H9 (cell line): Measurements from ENCODE around the gene SLC7A5. TPM values are rescaled to one million over a fixed set of nuclear protein-coding genes. Genes with fewer than 3 reads are reported as not detected.
A peak's percentile ranks its signal among the peaks of the same experiment; 100 is the strongest.

Source experiments
- DNase-seq: peaks from one replicate; pipeline ENCODE4 v3.0.0-alpha.2; 2017
- H2AFZ ChIP-seq: one replicate; pipeline ENCODE4 v1.6.1; 2013; ENCODE audit warnings: mild to moderate bottlenecking, low read length, control low read depth, moderate library complexity
- H2AK5ac ChIP-seq: 2 replicates; pipeline ENCODE4 v1.6.1; 2013; ENCODE audit warnings: low read length, control low read depth, mixed read lengths; ENCODE audit not compliant: insufficient read length
- H2BK120ac ChIP-seq: one replicate; pipeline ENCODE4 v1.6.1; 2013; ENCODE audit warnings: low read depth, mild to moderate bottlenecking, low read length, control low read depth, inconsistent platforms; ENCODE audit not compliant: poor library complexity, severe bottlenecking
- H2BK12ac ChIP-seq: 2 replicates; pipeline ENCODE4 v1.6.1; 2013; ENCODE audit warnings: low read length, control low read depth, mixed read lengths, low read depth; ENCODE audit not compliant: insufficient read length
- H2BK15ac ChIP-seq: 2 replicates; pipeline ENCODE4 v1.6.1; 2013; ENCODE audit warnings: low read depth, low read length, control low read depth
- H2BK20ac ChIP-seq: one replicate; pipeline ENCODE4 v1.6.1; 2013; ENCODE audit warnings: low read depth, mild to moderate bottlenecking, low read length, control low read depth, inconsistent platforms; ENCODE audit not compliant: poor library complexity, severe bottlenecking
- H2BK5ac ChIP-seq: 2 replicates; pipeline ENCODE4 v1.6.1; 2013; ENCODE audit warnings: low read length, control low read depth, mixed read lengths; ENCODE audit not compliant: insufficient read length
- H3K14ac ChIP-seq: 2 replicates; pipeline ENCODE4 v1.6.1; 2013; ENCODE audit warnings: low read length, control low read depth; ENCODE audit not compliant: insufficient read depth
- H3K18ac ChIP-seq: 2 replicates; pipeline ENCODE4 v1.6.1; 2013; ENCODE audit warnings: low read depth, mild to moderate bottlenecking, mixed read lengths, low read length, control low read depth; ENCODE audit not compliant: insufficient read length
- H3K23ac ChIP-seq: 2 replicates; pipeline ENCODE4 v1.6.1; 2013; ENCODE audit warnings: low read length, control low read depth, mixed read lengths, low read depth; ENCODE audit not compliant: insufficient read length
- H3K23me2 ChIP-seq: 2 replicates; pipeline ENCODE4 v1.6.1; 2013; ENCODE audit warnings: low read depth, mild to moderate bottlenecking, mixed read lengths, low read length, control low read depth; ENCODE audit not compliant: insufficient read length, poor library complexity, severe bottlenecking
- H3K27ac ChIP-seq: 2 replicates; pipeline ENCODE4 v1.5.1; 2013; ENCODE audit warnings: low read length, control low read depth, mixed read lengths, low read depth; ENCODE audit not compliant: insufficient read length
- H3K27me3 ChIP-seq: 2 replicates; pipeline ENCODE4 v1.6.1; 2013; ENCODE audit warnings: low read length, control low read depth, inconsistent platforms; ENCODE audit not compliant: insufficient read depth
- H3K4ac ChIP-seq: 2 replicates; pipeline ENCODE4 v1.6.1; 2013; ENCODE audit warnings: low read depth, mild to moderate bottlenecking, control low read depth, inconsistent platforms, low read length, moderate library complexity
- H3K4me1 ChIP-seq: 2 replicates; pipeline ENCODE4 v1.6.1; 2013; ENCODE audit warnings: low read length, control low read depth, inconsistent platforms; ENCODE audit not compliant: insufficient read depth
- H3K4me2 ChIP-seq: 2 replicates; pipeline ENCODE4 v1.6.1; 2013; ENCODE audit warnings: low read length, control low read depth, mixed read lengths; ENCODE audit not compliant: insufficient read length, insufficient read depth
- H3K56ac ChIP-seq: 2 replicates; pipeline ENCODE4 v1.6.1; 2013; ENCODE audit warnings: low read depth, mild to moderate bottlenecking, mixed read lengths, low read length, control low read depth; ENCODE audit not compliant: insufficient read length
- H3K79me1 ChIP-seq: 2 replicates; pipeline ENCODE4 v1.6.1; 2013; ENCODE audit warnings: low read depth, mild to moderate bottlenecking, moderate library complexity, low read length, control low read depth, inconsistent platforms; ENCODE audit not compliant: insufficient read depth, poor library complexity, severe bottlenecking
- H3K79me2 ChIP-seq: 2 replicates; pipeline ENCODE4 v1.6.1; 2013; ENCODE audit warnings: low read length, control low read depth, inconsistent platforms; ENCODE audit not compliant: insufficient read depth
- H3K9ac ChIP-seq: 2 replicates; pipeline ENCODE4 v1.6.1; 2013; ENCODE audit warnings: low read length, control low read depth, mixed read lengths; ENCODE audit not compliant: insufficient read length; ENCODE audit errors: extremely low read depth
- H3K9me3 ChIP-seq: one replicate; pipeline ENCODE4 v1.6.1; 2013; ENCODE audit warnings: low read depth, low read length, inconsistent platforms; ENCODE audit not compliant: control insufficient read depth
- H3T11ph ChIP-seq: one replicate; pipeline ENCODE4 v1.6.1; 2013; ENCODE audit warnings: mild to moderate bottlenecking, low read length, control low read depth, inconsistent platforms
- H4K20me1 ChIP-seq: one replicate; pipeline ENCODE4 v1.6.1; 2013; ENCODE audit not compliant: control insufficient read depth, insufficient read length, insufficient read depth
- H4K5ac ChIP-seq: 2 replicates; pipeline ENCODE4 v1.6.1; 2013; ENCODE audit warnings: low read depth, mild to moderate bottlenecking, mixed read lengths, low read length, control low read depth; ENCODE audit not compliant: insufficient read length
- H4K8ac ChIP-seq: replicated peaks from 2 replicates; pipeline ENCODE4 v1.6.1; 2013; ENCODE audit warnings: low read length, control low read depth, mixed read lengths, low read depth; ENCODE audit not compliant: insufficient read length
- H4K91ac ChIP-seq: 2 replicates; pipeline ENCODE4 v1.6.1; 2013; ENCODE audit warnings: low read depth, mild to moderate bottlenecking, moderate library complexity, mixed read lengths, low read length, control low read depth; ENCODE audit not compliant: insufficient read length
- H3K27ac Mint-ChIP-seq, 3 experiments: 2 replicates in 2 of 3; 3 replicates in 1 of 3; pipeline ENCODE4 v1.8.0; 2020 to 2021; ENCODE audit warnings: mixed read lengths in 3 of 3, mild to moderate bottlenecking in 1 of 3, moderate library complexity in 1 of 3
- H3K27me3 Mint-ChIP-seq: 2 replicates; pipeline ENCODE4 v1.8.0; 2021; ENCODE audit warnings: low read depth, mild to moderate bottlenecking, moderate library complexity, mixed read lengths
- H3K36me3 Mint-ChIP-seq, 3 experiments: 2 replicates in 2 of 3; 3 replicates in 1 of 3; pipeline ENCODE4 v1.8.0; 2020 to 2021; ENCODE audit warnings: low read depth in 3 of 3, mixed read lengths in 3 of 3; ENCODE audit not compliant: insufficient read depth in 1 of 3
- H3K4me1 Mint-ChIP-seq, 2 experiments: 2 replicates each; pipeline ENCODE4 v1.8.0; 2020; ENCODE audit warnings: mixed read lengths in 2 of 2
- H3K4me3 Mint-ChIP-seq, 2 experiments: 2 replicates in 1 of 2; 3 replicates in 1 of 2; pipeline ENCODE4 v1.8.0; 2020 to 2021; ENCODE audit warnings: mild to moderate bottlenecking in 2 of 2, mixed read lengths in 2 of 2, moderate library complexity in 1 of 2
- H3K9me3 Mint-ChIP-seq, 2 experiments: 2 replicates in 1 of 2; 3 replicates in 1 of 2; pipeline ENCODE4 v1.8.0; 2020; ENCODE audit warnings: mild to moderate bottlenecking in 2 of 2, mixed read lengths in 2 of 2, moderate library complexity in 1 of 2
- WGBS: extraction: QIAGEN DNeasy Blood & Tissue Kit; methylation state at CpG from one replicate; pipeline ENCODE4 v1.1.7; 2013; ENCODE audit warnings: missing lambda C conversion rate, low lambda C conversion rate, mixed read lengths; ENCODE audit not compliant: insufficient read length; ENCODE audit errors: extremely low coverage; 5-methylcytosine and 5-hydroxymethylcytosine counted together
- total RNA-seq: library from RNA; stranded (reverse); gene quantifications from 2 replicates; pipeline ENCODE4 v1.2.1, GENCODE V29; 2021
- TF ChIP-seq, protein P1 (sequence below): fragments of 200-600 bp; sonication (generic); conservative IDR thresholded peaks from 3 replicates; pipeline ENCODE4 v1.8.0; 2021; ENCODE audit warnings: antibody characterized with exemption, mild to moderate bottlenecking

Gene SLC7A5
- total RNA-seq, 1 experiment from 2014 or later, result 217 TPM

DNA sequence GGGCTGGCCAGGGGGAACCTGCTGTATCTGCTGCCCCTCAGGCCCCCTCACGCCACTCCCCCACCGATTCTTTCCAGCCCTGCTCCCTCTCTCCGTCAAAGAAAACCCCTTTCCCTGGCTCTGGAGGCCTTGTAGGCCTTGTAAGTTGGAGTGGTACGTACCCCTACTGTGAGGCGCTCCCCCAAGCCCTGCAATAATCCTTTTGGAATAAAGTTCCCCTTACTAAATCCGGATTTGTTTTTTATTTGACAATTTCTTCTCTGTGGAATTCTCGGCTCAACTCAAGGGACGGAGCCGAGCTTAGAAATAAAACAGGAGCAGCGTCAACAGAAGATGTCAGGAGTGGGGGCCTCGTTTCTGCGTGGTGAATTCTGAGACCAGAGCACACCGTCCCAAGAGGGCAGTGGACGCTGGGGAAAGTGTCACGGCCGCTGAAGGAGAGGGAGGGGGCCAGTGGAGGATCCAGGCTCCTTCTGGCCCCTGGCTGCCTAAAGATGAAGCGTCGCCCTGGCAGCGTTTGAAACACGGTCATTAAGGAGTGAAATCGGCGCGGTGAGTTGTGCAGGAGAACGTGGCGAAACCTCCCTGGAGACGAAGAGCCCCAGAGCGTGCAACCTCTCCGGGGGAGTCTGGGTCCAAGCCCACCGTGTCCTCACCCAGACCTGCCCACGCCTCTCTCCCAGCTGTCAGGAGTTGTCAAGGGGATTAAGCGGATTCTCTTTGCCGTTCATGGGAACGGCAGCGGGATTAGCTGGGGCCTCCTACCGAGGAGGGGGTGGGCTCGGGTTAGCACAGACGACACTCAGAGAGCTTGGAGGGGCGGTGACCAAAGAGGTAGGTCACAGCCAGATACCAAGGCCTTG lies 47.0 kb downstream of the SLC7A5 start:
- Histone ChIP-seq H3K9me3 (no peaks in the 10 kb centered on the region), H3K79me2 (no peaks in the 10 kb centered on the region), H2BK15ac (no peak overlapping the region), H4K8ac (no peak overlapping the region), H3K18ac (no peak overlapping the region), H3T11ph (no peak overlapping the region), H2AFZ (no peak overlapping the region), H2BK5ac (no peak overlapping the region), H2BK12ac (no peak overlapping the region), H3K79me1 (no peaks in the 10 kb centered on the region), H4K91ac (no peak overlapping the region), H3K27me3 (no peaks in the 10 kb centered on the region), H3K23me2 (no peaks in the 10 kb centered on the region), H4K20me1 (no peaks in the 10 kb centered on the region), H2BK20ac (no peak overlapping the region), H3K4ac (no peak overlapping the region), H4K5ac (no peak overlapping the region), H3K4me2 (no peak overlapping the region), H3K4me1 (peaks cover 4% of the 10 kb centered on the region), H3K56ac (no peak overlapping the region), H3K14ac (no peak overlapping the region; the same call in 1 of the 2 replicates), H2AK5ac (no peak overlapping the region), H3K9ac (no peak overlapping the region), H3K27ac (no peak overlapping the region), H2BK120ac (no peak overlapping the region), H3K23ac (no peak overlapping the region)
- Mint-ChIP-seq H3K27me3 (peaks cover 10% of the 10 kb centered on the region; the same call in 1 of the 2 replicates), H3K9me3 (peaks cover 10 to 14% of the 10 kb centered on the region in 2 experiments), H3K27ac (peak overlapping the region; percentile 81 to 93 (median 82); a peak in 5 of 7 replicates), H3K4me3 (peak overlapping the region in 1 of 2 experiments; percentile 46; a peak in 2 of 5 replicates), H3K36me3 (peaks cover 0 to 13% (median 6%) of the 10 kb centered on the region in 3 experiments; a peak in 5 of 7 replicates), H3K4me1 (peaks cover 71 to 79% of the 10 kb centered on the region in 2 experiments)
- WGBS, result no CpG with 5 or more reads among the region's 38 CpGs
- TF ChIP-seq, protein P1, sequence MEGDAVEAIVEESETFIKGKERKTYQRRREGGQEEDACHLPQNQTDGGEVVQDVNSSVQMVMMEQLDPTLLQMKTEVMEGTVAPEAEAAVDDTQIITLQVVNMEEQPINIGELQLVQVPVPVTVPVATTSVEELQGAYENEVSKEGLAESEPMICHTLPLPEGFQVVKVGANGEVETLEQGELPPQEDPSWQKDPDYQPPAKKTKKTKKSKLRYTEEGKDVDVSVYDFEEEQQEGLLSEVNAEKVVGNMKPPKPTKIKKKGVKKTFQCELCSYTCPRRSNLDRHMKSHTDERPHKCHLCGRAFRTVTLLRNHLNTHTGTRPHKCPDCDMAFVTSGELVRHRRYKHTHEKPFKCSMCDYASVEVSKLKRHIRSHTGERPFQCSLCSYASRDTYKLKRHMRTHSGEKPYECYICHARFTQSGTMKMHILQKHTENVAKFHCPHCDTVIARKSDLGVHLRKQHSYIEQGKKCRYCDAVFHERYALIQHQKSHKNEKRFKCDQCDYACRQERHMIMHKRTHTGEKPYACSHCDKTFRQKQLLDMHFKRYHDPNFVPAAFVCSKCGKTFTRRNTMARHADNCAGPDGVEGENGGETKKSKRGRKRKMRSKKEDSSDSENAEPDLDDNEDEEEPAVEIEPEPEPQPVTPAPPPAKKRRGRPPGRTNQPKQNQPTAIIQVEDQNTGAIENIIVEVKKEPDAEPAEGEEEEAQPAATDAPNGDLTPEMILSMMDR, result no peak
- DNase-seq, result no peak
